Suprapubic skin (tissue), 3 donors: ENCODE results near the gene PIGP.
"Not testable (repeated sequence)": the region's sequence is repeated elsewhere in the genome, so short reads cannot be mapped to it uniquely, and the experiment has no call there.

ENCODE experiments used
- CTCF ChIP-seq, 2 donors: fragments of 200-600 bp in 1 of 2; fragments of 450-650 bp in 1 of 2; sonication (generic) in 1 of 2; IDR thresholded peaks; one replicate each; pipeline ENCODE4 v1.5.1; 2016 to 2019; ENCODE audit warnings: antibody characterized with exemption in 2 of 2, mild to moderate bottlenecking in 1 of 2, moderate library complexity in 1 of 2
- POLR2A ChIP-seq, 2 donors: fragments of 450-650 bp; IDR thresholded peaks; one replicate each; pipeline ENCODE4 v1.6.1; 2017; ENCODE audit warnings: antibody characterized with exemption in 2 of 2, mild to moderate bottlenecking in 2 of 2, moderate library complexity in 2 of 2

- not testable (repeated sequence) for TF ChIP-seq CTCF, POLR2A (IDR thresholded peaks at IDR 0.05)
These were observed 38.5 kb downstream of the PIGP start for GRCh38 chr21:37034394-37034793.
